Fibroblast of skin of abdomen (primary cell): Measurements from ENCODE around the gene SMYD2.
"Not testable (repeated sequence)": the region's sequence is repeated elsewhere in the genome, so short reads cannot be mapped to it uniquely, and the experiment has no call there.

Source experiments
- DNase-seq: peaks from one replicate; pipeline ENCODE4 v3.0.0-alpha.2; 2013

The SMYD2 gene

DNA sequence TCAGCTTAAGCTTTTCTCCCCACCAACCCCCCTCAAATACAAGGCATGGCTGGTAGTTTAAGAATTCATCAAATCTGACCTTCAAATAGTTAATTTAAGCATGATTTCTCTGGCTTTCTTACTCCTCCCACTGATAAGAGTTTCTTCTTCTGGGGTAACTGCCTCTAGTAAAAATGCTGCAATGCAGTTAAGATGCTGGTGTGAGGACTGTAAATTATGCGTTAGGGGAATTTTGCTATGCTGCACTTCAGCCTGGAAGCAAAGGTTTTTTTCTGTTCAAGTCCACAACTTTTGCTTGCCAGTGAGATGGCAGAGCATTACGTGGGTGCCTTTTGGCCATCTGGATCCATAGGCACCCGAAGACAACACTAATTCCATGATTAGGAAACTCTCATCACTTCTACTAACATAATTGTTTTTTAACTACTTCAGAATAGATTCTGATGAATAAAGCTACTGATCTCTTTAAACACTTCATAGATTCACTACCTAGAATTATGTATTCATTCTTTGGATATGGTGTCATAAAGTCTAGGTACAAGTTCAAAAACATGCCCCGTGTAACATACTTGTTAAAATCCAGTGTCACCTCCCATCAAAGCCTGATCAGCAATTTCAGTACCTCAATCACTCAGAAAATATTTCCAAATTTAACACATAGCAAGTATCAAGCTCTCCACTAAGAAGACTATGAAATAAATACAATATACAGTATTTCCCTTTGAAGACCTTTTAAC lies 8.8 kb upstream of the SMYD2 start:
- no peak for DNase-seq

DNA sequence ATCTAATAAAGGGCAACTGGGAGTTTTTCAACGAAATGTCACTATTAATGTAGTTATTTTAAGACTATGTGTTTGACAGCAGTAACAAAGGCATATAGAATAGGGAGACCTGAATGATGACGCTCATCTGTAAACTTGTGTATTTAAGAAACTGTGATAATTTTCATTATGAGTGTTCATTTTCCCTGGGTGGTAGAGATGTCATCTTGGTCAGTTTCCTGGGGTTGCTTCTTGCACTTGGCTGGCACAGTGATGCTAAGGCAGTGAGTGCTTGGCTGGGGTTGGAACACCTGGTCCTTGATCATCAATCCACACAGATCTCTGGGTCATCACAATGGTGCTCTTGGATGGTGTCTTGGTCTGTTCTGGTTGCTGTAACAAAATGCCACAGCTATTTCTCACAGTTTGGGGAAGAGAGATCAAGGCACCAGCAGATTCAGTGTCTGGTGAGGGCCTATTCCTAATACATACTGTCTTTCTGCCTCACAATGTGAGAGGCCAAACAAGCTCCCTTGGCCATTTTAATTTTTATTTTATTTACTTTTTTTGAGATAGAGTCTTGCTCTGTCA lies 7.9 kb upstream of the SMYD2 start:
- no peak for DNase-seq

DNA sequence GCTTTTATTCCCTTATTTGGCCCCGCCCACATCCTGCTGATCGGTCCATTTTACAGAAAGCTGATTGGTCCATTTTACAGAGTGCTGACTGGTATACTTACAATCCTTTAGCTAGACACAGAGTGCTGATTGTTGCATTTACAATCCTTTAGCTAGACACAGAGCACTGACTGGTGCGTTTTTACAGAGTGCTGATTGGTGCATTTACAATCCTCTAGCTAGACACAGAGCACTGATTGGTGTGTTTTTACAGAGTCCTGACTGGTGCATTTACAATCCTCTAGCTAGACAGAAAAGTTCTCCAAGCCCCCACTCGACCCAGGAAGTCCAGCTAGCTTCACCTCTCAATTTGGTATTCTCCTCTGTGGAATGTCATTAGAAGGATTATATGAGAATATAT lies 5.3 kb upstream of the SMYD2 start:
- DNase-seq, result not testable (repeated sequence)

DNA sequence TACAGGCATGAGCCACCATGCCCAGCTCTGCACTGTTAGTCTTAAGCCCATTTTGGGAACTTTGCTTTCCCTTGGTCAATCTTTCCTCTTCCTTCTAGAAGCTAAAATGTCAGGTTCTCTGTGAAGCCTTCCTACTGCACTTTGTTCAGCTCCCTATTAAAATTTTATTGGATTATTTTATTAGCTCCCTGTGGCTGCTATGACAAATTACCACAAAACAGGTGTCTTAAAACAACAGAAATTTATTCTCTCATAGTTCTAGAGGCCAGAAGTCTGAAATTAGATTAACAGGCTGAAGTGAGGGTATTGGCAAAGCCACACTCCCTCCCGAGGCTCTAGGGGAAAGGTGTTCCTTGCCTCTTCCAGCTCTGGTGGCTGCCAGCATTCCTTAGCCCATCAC lies 4.2 kb upstream of the SMYD2 start:
- DNase-seq, result no peak

DNA sequence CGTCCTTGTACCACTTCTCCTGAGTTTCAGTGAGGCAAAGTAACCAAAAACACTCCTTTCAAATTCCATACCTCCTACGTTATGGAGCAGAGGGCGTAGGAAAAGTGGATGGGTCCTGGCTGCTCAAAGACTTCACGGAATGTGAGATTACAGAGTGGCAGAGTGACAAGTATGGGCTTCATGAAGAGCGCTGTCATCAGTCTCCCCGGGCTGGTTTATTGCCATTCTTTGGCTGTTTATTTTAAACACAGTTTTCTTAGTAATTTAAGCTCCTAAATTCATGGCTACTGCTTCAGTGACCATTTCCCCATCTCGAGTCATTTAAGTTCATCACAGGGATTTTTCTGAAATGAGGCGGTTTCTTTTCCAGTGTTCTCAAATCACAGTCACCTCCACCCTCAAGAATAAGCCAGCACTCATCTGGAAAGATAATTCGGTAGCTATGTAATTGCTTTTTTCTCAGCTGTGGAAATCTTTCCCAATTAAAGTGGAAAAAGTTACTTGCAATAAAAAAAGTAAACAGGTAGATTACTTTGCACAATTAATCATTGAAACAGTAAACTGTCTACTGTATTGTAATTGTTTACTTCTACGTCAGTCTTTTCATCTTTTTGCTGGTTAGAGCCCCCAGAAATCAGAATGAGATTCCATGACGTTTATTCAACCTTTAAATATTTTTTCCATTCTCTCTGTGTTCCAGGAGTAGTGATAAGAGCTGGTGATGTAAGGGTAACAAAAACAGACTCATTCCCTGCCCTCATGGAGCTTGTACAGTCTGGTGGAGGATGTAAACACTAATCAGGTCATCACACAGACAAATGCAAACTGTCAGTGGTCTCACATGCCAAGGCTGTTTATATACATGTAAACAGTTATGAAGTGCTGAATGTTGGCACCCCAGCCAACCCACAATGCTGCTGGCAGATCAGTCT lies 3.0 kb upstream of the SMYD2 start:
- DNase-seq, result peak; percentile 71

DNA sequence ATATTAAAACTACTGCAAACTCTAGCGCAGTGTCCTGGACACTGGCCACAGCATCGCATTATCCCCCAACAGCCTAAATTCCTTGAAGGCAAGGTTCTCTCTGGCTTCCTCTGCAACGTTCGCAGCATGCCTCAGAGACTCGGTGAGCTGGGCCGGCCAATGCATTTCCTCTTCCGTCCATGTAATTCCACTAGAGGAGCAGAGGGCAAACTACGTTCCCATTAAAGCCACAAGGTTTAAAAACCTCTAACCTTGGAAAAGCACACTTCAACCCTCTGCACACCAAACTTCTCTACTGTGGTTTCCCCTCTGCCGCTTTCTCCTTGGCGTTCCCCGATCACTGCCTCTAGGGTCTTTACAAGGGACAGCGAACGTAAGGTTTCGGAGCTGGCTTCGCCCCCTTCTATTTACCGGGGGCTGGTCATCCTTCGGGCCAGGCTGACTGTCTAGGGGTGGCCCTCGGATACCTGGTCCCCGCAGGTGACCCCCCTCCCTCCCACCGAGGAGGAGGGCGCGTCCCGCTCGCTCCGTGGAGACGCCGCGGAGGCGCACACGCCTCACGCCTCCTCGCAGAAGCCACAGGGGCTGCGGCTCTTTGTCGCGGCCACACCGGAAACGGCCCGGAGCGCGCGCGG lies 456 bp upstream of the SMYD2 start:
- peak; percentile 48 for DNase-seq

DNA sequence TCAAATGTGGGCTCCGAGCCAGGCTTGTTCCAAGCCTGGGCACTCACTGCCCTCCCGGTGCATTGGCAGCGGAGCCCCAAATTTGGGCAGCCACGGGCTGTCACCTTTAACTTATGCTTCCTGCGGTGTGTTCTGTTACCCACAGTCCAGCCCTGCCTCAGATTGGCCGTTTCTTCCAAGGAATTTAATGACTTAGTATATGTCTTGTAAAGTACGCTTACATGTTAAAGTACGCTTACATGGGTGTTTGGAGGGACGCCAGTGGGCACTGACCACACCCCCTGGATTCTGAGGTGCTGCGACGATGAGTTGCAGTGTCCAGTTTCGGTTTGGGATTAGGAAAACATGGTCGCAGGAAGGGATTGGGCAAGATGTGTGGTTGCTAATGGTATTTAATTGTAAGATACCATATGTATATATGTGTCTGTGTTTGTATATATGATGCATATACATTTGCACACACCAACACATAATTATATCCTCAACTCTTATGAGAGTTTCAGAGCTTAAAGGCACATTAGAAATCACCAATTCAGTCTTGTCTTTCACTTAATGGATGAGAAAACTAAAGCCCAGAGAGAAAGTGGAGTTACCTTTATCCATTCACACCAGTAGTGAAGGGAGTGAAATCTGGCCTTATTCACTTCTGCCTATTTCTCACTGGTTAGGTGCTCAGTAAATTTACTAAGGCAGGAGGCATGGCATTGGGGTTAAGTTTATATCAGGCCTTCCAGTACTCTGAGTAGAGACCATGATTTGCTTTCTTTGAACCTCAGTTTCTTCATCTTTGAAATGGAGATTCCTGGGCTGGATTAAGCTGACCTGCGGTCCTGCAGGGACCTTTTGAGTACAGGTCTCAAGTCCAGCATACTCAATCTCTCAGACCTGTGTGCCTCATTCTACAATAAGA lies 1.0 kb downstream of the SMYD2 start:
- DNase-seq, result peak; percentile 67

DNA sequence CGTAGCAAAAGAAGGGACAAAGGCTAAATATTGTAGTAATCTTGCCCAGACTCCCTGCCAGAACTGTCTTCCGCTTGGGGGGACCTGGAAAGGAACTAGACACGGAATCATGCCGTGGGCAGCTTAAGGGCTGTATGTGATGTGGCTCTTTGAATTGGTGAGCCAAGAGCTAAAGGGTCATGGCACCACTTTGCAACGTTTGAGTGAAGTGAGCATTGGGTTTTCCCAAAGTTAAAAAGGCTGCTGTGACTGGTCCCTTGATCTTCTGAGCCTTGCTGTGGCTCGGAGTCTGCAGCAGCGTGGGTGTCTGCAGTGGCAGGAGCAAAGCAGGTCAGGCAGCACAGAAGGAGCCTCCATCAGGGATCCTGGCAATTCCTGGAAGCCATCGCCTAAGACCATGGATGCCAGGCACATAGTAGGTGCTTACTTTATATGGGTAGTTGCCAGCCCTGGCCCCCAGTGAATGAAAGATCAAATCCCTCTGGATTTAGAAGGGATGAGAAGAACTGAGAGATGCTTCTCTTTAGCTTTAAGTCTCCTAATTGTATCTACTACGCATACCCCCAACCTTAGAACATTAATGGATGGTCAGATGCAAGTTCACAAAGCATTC lies 1.8 kb downstream of the SMYD2 start:
- DNase-seq, result no peak

DNA sequence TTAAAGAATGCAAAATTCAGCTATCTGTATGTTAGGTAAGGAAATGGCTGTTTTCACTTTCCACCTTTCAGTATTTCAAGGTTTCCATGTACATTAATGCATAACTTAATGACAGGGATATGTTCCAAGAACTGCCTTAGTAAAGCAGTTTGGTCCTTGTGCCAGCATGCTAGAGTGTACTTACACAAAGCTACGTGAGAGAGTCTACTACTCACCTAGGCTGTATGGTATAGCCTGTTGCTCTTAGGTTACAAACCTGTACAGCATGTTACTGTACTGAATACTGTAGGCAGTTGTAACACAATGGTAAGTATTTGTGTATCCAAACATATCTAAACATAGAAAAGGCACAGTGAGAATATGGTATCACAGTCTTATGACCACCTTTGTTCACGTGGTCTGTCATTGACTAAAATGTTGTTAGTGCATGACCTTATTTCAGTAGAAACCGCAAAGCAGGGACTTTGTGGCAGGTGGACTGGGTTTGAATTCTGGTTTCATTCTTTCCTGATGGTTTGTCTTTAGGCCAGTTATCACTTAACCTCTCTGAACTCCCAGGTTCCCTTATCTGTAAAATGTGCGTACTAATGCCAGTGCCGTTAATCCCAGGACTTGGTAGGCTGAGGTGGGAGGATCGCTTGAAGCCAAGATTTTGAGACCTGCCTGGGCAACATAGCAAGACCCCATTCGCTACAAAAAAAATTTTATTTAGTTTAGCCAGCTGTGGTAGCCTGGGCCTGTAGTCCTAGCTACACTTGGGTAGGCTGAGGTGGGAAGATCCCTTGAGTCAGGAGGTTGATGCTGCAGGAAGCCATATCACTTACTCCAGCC lies 4.9 kb downstream of the SMYD2 start:
- no peak for DNase-seq

DNA sequence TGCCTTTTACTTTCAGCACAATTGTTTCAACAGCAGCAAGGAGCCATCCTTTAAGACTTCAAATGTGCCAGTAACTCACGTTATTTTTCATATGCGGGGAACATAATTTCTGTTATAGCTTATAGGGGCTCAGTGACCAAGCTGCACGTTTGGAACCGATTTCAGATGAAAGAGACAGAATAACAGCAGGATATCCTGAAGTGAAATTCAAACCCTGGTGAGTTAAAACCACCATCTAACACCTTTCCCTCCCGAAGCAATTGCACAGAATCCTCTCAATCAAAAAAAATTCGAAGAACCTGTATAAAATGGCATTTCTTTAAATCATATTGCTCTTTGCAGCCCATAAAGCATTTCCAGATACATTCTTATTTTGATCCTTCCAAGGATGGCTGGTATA lies 6.9 kb downstream of the SMYD2 start:
- no peak for DNase-seq

DNA sequence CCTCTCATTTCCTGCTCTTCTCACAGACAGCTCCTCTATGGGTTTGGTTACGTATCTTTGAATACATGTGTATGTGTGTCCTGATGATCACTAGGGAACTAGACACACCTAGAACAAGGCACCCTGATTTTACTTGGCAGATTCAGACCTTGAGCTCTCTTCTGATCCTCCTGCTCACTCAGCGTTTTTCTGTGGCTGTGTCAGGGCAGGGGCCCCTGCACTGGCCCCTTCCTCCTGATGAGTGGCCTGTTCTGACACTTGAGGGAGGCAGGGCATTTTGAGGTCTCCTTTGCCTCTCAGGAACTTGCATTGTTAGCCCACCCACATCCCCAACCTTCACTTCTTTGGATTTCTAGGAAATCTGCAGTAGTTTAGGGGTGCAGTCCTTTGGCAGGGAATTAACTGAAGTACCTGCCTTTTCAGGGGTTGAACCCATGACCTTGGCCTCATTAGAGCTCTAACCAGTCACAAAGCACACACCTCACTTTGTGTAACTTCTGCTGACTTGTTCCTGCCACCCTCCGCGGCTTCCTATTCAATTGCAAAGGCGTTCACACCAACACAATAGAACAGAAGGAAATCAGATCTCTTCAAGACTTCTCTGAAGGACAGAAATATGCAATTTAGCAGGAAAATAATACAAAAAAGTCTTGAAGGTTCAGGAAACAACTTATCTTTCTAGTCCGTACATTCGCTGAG lies 8.8 kb downstream of the SMYD2 start:
- no peak for DNase-seq

DNA sequence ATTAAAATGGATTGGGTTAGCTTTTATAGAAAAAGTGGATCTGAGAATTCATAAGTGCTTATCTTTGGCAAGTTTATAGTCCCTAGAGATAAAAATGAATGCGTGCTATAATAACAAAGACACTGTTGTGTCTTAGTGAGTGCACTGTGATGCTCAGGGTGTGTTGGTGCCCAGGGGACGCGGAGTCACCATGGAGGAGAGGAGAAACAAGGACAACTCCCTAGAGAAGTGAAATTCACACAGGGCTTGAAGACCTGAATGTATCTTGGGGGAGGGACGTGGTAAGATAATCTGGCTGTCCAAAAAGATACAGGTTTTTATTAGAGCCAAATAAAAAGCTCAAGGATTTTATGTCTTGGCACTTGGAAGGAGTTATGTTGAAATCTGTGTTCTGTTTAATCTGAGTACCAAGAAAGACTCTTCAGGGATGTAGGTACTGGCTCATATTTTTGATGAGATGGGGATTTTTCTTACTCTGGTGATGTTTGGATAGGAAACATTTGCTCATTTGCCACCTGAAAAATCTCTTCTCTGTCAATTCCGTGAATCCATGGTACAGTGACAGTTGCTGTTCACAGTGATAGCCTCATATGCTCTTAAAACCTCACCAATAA lies 9.6 kb downstream of the SMYD2 start:
- DNase-seq, result no peak

DNA sequence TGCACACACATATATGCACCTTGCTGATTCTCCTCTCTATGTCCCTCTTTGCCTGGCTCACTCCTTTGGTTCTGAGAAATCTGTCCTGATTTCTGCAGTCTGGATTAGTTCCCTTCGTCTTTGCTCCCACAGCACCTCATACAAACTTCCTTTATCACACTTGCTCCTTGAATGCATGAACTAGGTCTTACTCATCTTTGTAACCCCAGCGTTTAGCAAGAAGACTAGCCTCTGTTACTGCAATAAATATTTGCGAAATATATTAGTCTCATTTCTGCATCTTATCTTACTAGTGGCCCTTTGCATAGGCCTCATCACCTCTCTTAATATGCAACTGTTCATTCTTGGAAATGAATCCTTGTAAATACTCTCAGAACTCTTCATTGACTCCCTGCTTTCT lies 11.4 kb downstream of the SMYD2 start:
- DNase-seq, result no peak

DNA sequence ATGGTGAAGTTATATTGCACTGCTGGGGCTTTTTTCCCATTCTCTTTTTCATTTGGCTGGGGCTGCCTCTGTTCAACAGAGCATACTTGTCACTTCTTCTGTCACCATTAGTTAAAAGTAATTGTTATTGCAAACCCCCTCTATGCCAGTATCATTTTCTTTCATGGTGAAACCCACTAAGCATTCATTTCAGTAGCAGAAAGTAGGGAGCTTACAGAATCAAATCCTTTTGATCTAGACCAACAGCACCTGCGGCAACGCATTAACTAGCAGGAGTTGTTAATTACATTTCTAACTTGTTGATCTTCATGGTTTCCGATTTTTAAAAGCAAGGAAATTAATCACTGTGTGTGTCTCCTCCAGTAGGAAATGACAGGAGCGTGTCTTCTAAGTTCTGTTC lies 15.0 kb downstream of the SMYD2 start:
- DNase-seq, result no peak

DNA sequence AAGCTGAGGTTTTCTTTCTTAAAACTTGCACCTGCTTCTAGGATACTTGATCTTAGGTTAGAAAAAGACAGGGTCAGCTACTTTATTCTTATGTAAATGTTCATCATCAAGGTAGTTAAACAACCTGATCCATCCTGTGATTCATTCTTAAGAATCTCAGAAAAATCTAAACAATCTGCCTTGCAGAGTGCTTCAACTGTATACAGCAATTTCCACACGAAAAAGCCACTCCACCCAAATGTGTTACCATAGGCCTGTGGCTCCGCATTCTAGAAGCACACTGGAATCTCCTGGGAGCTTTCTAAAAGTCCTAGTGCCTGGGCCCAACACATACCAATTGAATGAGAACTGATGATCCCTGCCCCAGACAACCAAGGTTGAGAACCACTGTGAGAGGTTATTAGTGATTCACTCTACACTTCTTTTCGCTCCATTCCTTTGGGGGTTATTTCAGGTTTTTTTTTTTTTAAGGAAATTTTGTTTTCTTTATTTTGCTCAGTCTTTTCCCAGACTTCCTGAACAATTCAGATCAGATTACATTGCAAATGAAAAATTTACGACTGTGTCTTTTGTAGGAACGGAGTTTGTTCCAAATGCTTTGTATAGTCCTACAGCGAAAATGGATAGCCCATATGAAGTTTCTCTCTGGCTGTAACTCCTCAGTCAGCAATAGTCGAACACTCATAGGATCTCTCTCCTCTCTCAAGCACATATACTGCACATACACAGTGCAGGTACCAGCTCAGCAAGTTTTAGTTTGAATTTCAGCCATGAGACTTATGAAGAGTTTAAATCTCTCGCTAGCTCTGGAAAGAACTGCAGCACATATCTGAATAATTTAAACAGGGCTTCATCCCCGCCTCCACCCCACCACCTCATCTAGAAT lies 16.1 kb downstream of the SMYD2 start:
- DNase-seq, result peak; percentile 90

DNA sequence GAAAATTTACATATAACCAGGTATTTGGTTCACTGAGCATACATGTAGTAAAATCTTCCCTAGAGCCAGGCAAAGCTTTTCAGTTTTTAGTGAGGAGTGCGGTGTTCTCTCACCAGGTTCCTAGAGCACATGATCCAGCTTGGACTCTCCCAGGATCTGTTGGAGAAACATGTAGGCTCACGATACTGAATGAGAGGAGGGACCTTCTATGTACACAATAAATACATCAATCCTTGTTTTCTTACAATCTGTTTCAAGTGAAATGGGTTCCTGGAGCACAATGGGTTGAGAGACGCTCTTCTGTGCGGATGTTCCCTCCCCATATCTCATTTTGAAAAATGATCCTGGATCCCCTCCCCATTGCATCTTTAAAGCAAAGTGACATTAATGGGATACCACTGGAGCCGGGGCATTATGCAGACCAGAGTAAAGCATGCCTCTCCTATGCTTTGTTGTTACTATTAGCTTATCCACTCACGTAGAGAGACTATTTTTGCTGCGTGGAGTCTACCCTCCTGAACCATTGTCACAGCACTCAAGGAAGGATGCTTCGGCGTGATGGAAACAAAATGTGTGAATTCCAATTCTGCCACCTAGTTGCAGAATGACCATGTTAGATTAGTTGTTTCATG lies 19.3 kb downstream of the SMYD2 start:
- no peak for DNase-seq

DNA sequence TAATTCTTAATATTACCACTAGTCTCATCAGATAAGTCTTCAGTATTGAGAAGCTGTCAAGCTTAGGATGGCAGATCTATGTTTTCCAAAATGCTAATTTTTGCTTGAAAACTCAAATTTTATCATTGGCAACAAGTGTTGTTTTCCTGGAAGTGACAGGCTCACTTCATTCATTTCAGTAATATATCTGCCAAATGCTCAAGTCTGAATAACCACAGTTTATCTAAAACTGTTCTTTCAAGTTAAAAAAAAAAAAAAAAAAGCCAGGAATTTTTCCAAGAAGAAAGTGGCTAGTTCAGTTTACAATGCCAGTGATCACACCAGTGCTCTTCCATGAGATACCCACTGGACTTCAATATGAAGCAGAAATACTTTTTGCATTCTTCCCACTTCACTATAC lies 20.6 kb downstream of the SMYD2 start:
- DNase-seq, result no peak
